Skeletal muscle tissue (tissue), 4 donors: ENCODE data around the gene TNIP3. TPM values are rescaled to one million over a fixed set of nuclear protein-coding genes. Genes with fewer than 3 reads are reported as not detected.

Experiments
- H3K27ac ChIP-seq: one replicate; pipeline ENCODE4 v1.7.0; 2013; ENCODE audit warnings: mild to moderate bottlenecking, low read depth, low read length, inconsistent platforms
- H3K27me3 ChIP-seq, 3 donors: one replicate each; pipeline ENCODE4 v1.7.0; 2013; ENCODE audit warnings: low read length in 3 of 3; ENCODE audit not compliant: control insufficient read depth in 3 of 3, insufficient read depth in 3 of 3
- H3K36me3 ChIP-seq, 3 donors: one replicate each; pipeline ENCODE4 v1.7.0; 2013; ENCODE audit warnings: low read length in 3 of 3; ENCODE audit not compliant: control insufficient read depth in 3 of 3, insufficient read depth in 3 of 3
- H3K4me1 ChIP-seq, 3 donors: one replicate each; pipeline ENCODE4 v1.7.0; 2013; ENCODE audit warnings: low read length in 3 of 3, mild to moderate bottlenecking in 3 of 3; ENCODE audit not compliant: control insufficient read depth in 3 of 3, insufficient read depth in 3 of 3
- H3K4me3 ChIP-seq, 3 donors: one replicate each; pipeline ENCODE4 v1.7.0; 2013; ENCODE audit warnings: low read length in 3 of 3
- H3K9ac ChIP-seq, 3 donors: one replicate each; pipeline ENCODE4 v1.7.0; 2013; ENCODE audit warnings: low read length in 3 of 3, mild to moderate bottlenecking in 3 of 3, moderate library complexity in 2 of 3, low read depth in 1 of 3
- H3K9me3 ChIP-seq, 3 donors: one replicate each; pipeline ENCODE4 v1.7.0; 2013; ENCODE audit warnings: low read length in 3 of 3; ENCODE audit not compliant: control insufficient read depth in 3 of 3
- total RNA-seq: library from RNA; depleted of rRNA; stranded (reverse); fragments of >200 nt; gene quantifications from one replicate; pipeline ENCODE4 v1.2.3, GENCODE V29; 2014
- donor health status: Osteomylitis.

Gene TNIP3
- total RNA-seq, 1 donor from 2014 or later = not detected

DNA sequence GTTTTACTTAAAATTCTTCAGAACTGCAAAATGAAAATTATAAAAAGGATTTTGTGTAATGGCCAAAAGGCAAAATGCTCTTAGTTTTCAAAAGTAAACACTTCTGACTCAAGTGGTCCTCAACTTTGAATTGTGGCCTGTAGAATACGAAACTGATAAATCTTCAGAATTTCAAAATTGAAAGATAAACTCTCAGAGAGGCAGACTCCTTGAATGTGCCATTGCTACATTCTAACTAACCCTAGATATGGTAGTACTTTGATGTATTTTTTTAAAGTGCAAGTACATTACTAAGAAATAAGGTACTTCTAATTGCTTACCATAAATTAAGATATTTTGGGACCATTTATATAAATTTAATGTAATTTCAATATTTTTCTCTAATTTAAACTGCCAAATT lies 44.4 kb downstream of the TNIP3 start:
- Histone ChIP-seq H3K9me3 (no peaks in the 10 kb centered on the region), H3K4me3 (no peak overlapping the region), H3K4me1 (no peaks in the 10 kb centered on the region), H3K27me3 (no peaks in the 10 kb centered on the region), H3K9ac (no peak overlapping the region), H3K27ac (no peak overlapping the region), H3K36me3 (no peaks in the 10 kb centered on the region)

DNA sequence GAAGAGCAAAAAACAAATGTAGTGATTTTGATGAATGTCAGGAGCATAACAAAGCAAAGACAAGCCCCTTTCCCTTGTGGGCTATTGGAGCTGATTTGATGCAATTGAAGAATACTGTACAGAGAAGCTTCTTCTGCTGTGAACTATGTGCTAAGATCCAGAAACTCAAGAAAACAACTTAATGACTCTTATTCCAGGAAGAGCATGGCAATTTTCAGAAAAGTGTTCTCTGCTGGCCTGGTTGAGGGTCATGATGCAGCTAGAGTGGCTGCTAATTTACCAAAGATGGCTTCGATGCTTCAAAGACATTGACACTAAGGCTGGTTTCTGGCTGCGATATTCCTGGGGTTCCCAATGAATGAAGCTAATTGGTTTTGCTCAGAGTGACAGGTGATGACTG lies 45.8 kb downstream of the TNIP3 start:
- no peaks in the 10 kb centered on the region for H3K4me1 ChIP-seq
- H3K36me3 ChIP-seq = no peaks in the 10 kb centered on the region
- no peak overlapping the region for H3K27ac ChIP-seq
- H3K27me3 ChIP-seq = no peaks in the 10 kb centered on the region
- H3K4me3 ChIP-seq = no peak overlapping the region
- H3K9me3 ChIP-seq = no peaks in the 10 kb centered on the region
- no peak overlapping the region for H3K9ac ChIP-seq

DNA sequence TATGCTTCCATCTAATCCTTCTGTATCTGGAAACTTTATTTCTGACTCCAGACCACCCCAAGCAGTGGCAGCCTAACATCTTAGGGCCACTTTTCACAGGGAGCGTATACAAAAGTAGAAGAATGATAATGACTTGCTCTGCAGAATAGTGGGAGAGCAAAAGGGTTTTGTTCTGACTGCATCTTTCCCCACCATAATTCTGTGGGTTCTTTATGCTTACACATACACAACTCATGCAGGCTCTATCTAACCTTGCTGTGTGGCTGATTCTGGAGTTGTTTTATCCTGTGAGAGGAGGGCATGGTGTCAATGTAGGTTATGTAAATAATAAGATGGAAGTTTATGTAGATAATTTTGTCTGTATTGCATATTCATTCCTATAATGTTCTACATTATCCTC lies 49.4 kb downstream of the TNIP3 start:
- Histone ChIP-seq H3K9me3 (no peaks in the 10 kb centered on the region), H3K27me3 (no peaks in the 10 kb centered on the region), H3K36me3 (no peaks in the 10 kb centered on the region), H3K27ac (no peak overlapping the region), H3K9ac (no peak overlapping the region), H3K4me1 (no peaks in the 10 kb centered on the region), H3K4me3 (no peak overlapping the region)

DNA sequence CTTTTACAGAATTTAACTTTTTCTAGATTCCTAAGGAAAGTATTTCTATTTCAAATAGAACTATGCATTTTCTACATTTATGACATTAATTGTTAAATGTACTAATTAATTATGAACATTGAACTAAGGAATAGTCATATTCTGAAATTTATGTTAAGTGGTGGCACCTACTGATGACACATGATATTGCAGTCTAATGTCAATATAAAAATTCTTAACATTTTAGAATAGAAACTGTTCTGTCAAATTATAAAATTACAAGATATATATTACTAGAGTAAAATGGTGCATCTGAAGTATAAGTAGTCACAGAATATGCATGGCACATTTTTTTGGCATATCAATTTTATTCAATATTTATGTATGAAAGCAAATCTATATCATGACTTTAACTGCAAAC lies 51.6 kb downstream of the TNIP3 start:
- no peak overlapping the region for H3K4me3 ChIP-seq
- no peaks in the 10 kb centered on the region for H3K36me3 ChIP-seq
- H3K27ac ChIP-seq = no peak overlapping the region
- H3K9me3 ChIP-seq = no peaks in the 10 kb centered on the region
- no peaks in the 10 kb centered on the region for H3K4me1 ChIP-seq
- H3K27me3 ChIP-seq = no peaks in the 10 kb centered on the region
- no peak overlapping the region for H3K9ac ChIP-seq

DNA sequence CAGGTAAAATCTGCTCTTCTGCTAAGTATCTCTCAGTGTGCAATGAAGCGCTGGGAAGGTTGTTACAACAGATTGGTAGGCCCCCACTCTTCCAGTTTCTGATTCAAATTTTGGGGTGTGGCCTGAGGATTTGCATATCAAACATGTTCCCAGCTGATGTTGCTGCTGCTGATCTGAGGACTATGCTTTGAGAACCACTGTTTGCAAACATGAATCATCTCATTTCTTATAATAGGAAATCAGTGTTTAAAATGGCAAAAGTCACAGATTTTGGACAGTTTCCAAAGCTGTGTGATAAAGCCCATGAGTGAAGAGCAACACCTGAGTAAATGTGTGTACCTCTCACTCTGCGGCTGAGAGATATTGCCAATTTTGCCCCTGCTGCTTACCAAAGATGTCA lies 55.6 kb downstream of the TNIP3 start:
- no peaks in the 10 kb centered on the region for H3K9me3 ChIP-seq
- no peaks in the 10 kb centered on the region for H3K27me3 ChIP-seq
- H3K9ac ChIP-seq = no peak overlapping the region
- no peak overlapping the region for H3K4me3 ChIP-seq
- no peak overlapping the region for H3K27ac ChIP-seq
- no peaks in the 10 kb centered on the region for H3K36me3 ChIP-seq
- H3K4me1 ChIP-seq = no peaks in the 10 kb centered on the region

DNA sequence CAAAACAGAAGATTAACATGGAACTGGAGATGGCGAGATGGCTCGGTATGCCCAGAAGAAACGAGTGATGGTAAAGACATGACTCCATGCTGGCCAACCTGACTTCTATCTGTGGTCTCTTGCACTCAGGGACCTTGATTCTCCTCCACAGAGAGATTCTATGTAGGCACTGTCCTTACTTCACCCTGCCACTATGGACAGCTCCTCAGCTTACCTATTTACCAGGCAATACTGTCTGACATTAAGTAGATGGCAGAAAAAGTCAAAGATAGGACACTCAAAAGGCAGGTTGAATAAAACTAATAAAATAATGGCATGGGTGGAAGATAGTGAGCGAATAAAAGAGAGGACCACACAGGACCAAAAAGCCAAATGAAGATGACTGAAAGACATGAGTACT lies 56.6 kb downstream of the TNIP3 start:
- no peaks in the 10 kb centered on the region for H3K36me3 ChIP-seq
- no peak overlapping the region for H3K4me3 ChIP-seq

DNA sequence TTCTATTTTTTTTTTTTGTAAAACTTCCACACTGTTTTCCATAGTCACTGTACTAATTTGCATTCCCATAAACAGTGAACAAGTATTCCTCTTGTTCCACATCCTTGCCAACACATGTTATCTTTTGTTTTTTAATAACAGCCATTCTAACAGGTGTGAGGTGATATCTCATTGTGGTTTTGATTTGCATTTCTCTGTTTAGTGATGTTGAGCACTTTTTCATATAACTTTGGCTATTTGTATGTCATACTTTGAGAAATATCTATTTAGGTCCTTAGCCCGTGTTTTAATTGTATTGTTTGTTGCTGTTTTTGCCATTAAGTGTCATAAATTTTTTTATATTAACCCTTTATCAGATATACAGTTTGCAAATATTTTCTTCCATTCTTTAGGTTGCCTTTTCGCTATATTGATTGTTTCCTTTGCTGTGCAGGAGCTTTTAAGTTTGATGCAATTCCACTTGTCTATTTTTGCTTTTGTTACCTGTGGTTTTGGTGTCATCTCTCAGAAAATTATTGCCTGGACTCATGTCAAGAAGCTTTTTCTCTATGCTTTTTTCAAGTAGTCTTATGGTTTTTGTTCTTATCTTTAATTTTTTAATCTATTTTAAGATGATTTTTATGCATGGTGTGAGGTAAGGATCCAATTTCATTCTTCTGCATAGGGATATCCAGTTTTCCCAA lies 63.9 kb downstream of the TNIP3 start:
- H3K36me3 ChIP-seq = no peaks in the 10 kb centered on the region
- no peak overlapping the region for H3K9ac ChIP-seq
- no peaks in the 10 kb centered on the region for H3K27me3 ChIP-seq
- H3K4me1 ChIP-seq = no peaks in the 10 kb centered on the region
- H3K9me3 ChIP-seq = no peaks in the 10 kb centered on the region
- H3K27ac ChIP-seq = no peak overlapping the region
- no peak overlapping the region for H3K4me3 ChIP-seq

More for the DNA sequence above, 56.6 kb downstream of the TNIP3 start:
- Histone ChIP-seq H3K4me1 (no peaks in the 10 kb centered on the region), H3K27ac (no peak overlapping the region), H3K9ac (no peak overlapping the region), H3K9me3 (no peaks in the 10 kb centered on the region), H3K27me3 (no peaks in the 10 kb centered on the region)

DNA sequence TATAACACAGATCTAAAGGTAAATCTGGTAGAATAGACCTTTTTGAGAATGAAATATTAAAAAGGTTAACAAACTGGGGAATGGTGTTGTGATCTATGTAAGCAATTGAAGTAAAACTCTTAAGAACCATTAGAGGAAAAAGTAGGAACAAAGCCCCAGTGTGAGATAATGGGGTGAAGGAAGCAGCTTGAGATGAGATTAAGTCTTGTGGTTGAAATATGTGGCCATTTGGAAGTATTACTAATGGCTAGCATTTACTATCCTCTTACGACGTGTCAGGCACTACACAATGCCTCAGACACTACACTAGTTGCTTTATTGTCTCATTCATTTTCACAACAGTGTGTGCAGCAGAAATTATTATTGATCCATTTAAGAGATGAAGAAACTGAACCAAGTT lies 65.9 kb downstream of the TNIP3 start:
- H3K9ac ChIP-seq = no peak overlapping the region
- H3K27ac ChIP-seq = no peak overlapping the region
- no peaks in the 10 kb centered on the region for H3K9me3 ChIP-seq
- no peaks in the 10 kb centered on the region for H3K27me3 ChIP-seq
- H3K4me3 ChIP-seq = no peak overlapping the region
- no peaks in the 10 kb centered on the region for H3K4me1 ChIP-seq
- H3K36me3 ChIP-seq = no peaks in the 10 kb centered on the region

DNA sequence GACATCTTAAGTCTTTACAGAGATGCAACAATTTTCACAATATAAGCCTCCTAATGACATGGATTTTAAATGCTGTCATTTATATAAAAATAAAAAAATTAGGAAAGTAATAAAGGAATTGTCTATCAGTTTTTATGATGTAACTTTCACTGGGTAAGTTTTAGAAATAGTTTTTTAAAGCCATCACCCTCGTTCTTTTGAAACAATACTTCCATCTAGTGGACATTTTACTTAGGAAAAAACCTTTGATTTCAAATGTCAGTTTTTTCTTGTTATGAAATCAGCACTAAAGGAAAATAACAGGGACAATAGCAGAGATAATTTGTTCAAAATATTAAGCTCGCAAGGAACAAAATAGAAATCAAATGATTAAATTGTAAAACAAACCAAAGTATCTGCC lies 67.5 kb downstream of the TNIP3 start:
- H3K4me3 ChIP-seq = no peak overlapping the region
- H3K9me3 ChIP-seq = no peaks in the 10 kb centered on the region
- H3K27ac ChIP-seq = no peak overlapping the region
- H3K4me1 ChIP-seq = no peaks in the 10 kb centered on the region
- no peak overlapping the region for H3K9ac ChIP-seq
- no peaks in the 10 kb centered on the region for H3K27me3 ChIP-seq
- H3K36me3 ChIP-seq = no peaks in the 10 kb centered on the region

DNA sequence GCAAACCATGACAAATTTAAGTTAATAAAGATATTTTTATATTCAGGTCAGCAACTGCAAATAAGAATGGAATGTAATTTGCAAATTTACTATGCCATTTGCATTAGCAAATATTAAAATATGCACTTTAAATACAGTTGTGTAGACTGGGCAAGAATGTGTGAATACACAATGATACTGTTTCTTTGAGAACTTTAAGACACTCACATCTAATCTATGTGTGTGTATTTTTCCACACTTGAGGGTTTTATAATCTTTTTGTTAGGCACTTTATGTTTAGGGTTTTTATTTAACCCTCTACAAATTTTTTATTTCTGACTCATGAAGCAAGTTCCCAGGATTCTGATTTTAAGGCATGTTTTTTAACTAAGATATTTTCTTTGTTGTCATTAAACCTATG lies 67.9 kb downstream of the TNIP3 start:
- Histone ChIP-seq H3K36me3 (no peaks in the 10 kb centered on the region), H3K27ac (no peak overlapping the region), H3K9me3 (no peaks in the 10 kb centered on the region), H3K4me1 (no peaks in the 10 kb centered on the region), H3K9ac (no peak overlapping the region), H3K27me3 (no peaks in the 10 kb centered on the region), H3K4me3 (no peak overlapping the region)
